NCI-H524 (cell line): ENCODE data around the gene PHAF1.

Experiments
- DNase-seq, 2 experiments: peaks; one replicate each; lab custom pipeline; 2025; lab: John Stamatoyannopoulos, UW

PHAF1 gene

DNA sequence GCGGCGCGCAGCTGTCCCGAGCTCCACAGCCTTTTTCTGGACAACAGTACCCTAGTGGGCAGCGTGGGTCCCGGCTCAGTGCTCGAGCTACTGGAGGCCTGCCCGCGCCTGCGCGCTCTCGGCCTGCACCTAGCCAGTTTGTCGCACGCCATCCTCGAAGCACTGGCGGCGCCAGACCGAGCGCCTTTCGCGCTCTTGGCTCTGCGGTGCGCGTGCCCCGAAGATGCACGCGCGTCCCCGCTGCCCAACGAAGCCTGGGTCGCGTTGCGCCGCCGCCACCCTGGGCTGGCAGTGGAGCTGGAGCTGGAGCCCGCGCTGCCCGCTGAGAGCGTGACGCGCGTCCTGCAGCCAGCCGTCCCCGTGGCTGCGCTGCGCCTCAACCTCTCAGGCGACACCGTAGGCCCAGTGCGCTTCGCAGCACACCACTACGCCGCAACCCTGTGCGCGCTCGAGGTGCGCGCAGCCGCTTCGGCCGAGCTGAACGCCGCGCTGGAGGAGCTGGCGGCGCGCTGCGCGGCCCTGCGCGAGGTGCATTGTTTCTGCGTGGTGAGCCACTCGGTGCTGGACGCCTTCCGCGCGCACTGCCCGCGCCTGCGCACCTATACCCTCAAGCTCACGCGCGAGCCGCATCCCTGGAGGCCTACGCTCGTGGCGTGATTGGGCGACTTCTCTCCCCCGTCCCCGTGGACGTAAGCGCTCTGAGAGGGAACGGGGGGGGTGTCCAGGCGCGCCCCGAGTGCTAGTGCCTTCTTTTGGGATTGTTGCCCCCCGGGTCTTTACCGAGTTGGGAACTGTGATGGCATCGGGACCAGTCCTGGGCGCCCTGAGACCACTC lies 53.6 kb downstream of the PHAF1 start:
- peak; percentile 91 to 95 for DNase-seq

DNA sequence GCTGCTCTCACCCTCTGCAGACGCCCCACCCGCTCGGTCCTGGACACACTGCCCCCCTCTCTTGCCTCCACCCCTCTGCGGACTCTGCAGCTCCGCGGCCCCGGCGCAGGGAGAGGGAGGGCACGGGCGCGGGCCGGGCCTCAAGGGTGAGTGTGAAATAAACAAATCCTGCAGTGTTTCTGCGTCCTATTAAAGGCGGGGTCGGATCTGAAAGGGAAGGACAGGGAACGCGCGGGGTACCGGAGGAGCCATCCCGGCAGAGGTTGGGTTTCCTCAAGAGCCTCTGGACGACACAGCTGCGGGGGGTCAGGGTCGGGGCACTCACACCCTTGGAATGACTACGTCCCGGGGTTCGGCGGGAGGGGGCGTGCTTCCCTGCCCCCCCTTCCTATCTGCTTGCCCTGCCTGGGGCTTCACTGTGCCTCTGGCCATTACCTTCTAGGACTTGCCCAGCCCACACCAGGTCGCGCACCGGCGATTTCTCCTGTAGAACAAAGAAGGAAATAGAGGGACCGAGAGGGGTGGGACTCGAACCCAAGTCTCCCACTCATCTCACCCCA lies 54.3 kb downstream of the PHAF1 start:
- peak in 1 of 2 experiments; percentile 73 for DNase-seq

- DNase-seq = no peak
Measured at GRCh38 chr16:67164599-67165061, 54.9 kb downstream of the PHAF1 start, which contains the start of gene HSF4. Gene HSF4 (plus strand): TSS chr16:67164745. CDS start chr16:67164812, 67 bp downstream.

DNA sequence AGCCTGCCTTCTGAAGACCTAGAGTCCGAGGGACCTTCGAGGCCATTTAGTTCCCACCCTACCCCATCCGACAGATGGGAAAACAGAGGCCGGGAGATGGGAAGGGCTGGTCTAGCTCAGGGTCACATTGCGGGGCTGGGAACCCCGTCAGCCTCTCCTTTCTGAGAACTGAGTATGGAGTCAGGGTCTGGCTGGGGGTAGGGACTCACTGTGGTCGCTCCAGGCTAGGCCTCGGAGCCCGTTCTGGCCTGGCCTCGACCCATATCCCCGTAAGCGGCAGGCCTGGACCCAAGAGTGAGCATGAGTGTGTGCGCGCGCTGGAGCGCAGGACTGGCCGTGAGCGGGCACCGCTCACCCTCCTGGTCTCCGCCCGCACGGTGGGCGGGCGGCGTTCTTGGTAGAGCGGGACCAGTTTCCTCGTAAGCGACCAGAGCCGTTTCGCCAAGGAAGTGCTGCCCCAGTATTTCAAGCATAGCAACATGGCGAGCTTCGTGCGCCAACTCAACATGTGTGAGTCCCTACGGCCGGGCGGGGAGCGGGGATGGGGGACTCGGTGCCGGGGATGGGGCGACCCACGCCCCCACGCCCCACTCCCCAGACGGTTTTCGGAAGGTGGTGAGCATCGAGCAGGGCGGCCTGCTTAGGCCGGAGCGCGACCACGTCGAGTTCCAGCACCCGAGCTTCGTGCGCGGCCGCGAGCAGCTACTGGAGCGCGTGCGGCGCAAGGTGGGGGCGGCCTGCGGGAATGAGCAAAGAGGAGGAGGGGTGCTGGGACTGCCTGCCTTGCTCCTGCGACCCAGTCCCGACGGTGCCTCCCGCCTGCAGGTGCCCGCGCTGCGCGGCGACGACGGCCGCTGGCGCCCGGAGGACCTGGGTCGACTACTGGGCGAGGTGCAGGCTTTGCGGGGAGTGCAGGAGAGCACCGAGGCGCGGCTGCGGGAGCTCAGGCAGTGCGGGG lies 55.7 kb downstream of the PHAF1 start:
- no peak for DNase-seq

DNA sequence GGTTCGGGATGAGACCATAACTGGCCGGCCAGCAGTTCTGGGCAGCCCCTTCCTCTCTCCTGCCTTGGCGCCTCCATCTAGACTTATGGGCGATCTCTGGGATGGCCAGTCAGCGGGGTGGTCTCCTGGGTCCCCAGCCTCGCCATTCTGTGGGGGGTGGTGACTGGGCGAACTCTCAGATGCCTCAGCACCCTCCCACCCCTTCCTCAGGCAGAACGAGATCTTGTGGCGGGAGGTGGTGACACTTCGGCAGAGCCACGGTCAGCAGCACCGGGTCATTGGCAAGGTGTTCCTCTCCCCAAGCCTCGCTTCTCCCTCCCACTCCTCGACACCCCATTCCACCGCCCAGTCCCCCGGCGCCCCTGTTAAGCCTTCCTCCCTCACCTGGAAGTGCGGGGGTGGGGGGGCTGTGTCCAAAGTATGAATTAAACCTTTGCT lies 56.4 kb downstream of the PHAF1 start:
- DNase-seq = no peak

- no peak for DNase-seq
Measured at GRCh38 chr16:67166598-67167168, 56.9 kb downstream of the PHAF1 start.

- DNase-seq = no peak
Measured at GRCh38 chr16:67167588-67167987, 57.8 kb downstream of the PHAF1 start.

- DNase-seq = no peak
Measured at GRCh38 chr16:67169011-67169451, 59.3 kb downstream of the PHAF1 start.

DNA sequence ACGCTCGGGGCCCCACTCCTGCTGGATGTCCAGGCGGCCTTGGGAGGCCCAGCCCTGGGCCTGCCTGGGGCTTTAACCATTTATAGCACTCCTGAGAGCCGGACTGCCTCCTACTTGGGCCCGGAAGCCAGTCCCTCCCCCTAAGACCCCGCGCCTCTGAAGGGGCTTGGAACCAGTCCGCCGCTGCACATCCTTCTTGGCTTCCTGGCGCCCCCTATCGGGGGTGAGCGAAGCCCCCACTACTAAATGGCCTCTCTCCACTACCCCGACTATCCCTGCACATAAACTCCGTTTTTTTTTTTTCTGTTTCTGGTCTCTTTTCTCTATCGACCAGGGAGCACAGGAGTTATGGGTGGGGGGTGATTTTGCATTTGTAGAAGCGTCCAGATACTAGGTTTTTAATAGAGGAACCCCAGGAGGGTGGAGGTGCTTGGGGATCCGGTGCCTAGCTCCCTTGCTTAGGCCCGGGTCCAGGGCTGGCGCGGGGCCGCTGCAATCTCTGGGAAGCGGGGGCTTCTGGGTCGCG lies 60.0 kb downstream of the PHAF1 start:
- peak; percentile 48 to 80 for DNase-seq

DNA sequence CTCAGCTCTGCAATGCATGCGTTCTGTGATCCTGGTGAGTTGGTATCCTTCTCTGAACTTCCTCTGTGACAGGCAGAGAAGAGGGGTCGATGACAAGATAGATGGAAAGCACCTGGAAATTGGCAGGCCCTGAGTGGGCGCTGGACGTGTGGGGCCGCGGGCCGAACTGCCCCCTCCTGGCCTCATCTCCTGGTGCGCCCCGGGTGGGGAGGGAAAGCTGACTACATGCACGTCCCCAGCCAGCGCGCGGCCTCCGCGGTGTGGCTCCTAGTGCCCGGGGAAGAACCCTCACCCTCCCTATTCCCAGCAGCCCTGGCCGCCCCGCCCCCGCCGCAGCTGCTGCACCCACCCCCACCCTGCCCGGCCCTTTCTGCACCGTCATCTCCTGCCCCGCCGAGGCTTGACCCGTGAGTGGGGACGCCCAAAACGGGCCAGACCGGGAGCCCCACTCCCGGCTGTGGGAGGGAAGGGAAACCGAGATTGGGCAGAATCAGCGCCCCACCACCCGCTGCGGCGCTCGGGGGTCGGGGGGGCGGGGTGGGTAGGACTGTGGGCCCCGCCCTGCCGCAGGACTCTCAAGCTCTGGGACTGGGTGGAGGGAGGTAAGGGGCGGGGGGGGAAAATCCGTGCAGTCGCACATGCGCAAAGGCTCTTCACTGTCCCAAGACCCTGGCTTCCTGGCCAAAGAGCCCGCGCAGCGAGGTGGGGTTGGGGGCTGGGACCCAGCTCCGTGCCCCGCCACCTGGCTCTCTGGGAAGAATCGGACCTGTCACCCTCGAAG lies 60.6 kb downstream of the PHAF1 start, which contains the start of gene NOL3:
Gene NOL3 (plus strand): TSS at position 371 of the 781 bp plus-strand sequence.
- peak; percentile 84 to 91 for DNase-seq

- no peak for DNase-seq
Measured at GRCh38 chr16:67170949-67171649, 61.4 kb downstream of the PHAF1 start.

DNA sequence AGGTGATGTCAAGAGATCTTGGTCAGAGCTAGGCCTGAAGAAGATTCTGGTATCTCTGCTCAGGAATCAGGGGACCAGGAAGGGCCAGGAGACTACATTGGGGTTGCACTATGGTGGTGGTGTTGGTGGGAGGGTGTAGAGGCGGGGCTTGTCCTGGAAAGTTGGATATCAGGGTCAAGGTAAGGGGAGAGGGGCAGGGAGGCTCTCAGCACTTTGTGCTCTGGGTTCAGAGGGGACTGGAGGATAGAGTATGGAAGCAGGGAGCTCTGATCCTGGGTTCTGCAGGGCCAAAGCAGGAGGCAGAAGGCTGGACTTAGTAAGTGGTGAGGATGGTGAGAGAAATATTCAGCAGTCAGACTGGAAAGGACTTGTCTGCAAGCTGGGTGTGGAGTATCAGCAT lies 63.6 kb downstream of the PHAF1 start:
- no peak for DNase-seq

- peak; percentile 66 to 84 for DNase-seq
Measured at GRCh38 chr16:67173808-67174705, 64.3 kb downstream of the PHAF1 start.

DNA sequence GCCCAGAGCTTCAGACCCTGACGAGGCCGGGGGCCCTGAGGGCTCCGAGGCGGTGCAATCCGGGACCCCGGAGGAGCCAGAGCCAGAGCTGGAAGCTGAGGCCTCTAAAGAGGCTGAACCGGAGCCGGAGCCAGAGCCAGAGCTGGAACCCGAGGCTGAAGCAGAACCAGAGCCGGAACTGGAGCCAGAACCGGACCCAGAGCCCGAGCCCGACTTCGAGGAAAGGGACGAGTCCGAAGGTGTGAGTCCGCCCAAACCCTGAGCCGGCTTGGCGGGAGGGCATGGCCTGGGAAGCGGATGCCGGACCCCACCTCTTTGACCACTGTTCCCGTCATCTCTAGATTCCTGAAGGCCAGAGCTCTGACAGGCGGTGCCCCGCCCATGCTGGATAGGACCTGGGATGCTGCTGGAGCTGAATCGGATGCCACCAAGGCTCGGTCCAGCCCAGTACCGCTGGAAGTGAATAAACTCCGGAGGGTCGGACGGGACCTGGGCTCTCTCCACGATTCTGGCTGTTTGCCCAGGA lies 65.0 kb downstream of the PHAF1 start:
- no peak for DNase-seq

GRCh38 chr16:67176662-67177061 lies 66.9 kb downstream of the PHAF1 start:
- DNase-seq = no peak

GRCh38 chr16:67177743-67178699 lies 68.3 kb downstream of the PHAF1 start:
- DNase-seq = no peak

DNA sequence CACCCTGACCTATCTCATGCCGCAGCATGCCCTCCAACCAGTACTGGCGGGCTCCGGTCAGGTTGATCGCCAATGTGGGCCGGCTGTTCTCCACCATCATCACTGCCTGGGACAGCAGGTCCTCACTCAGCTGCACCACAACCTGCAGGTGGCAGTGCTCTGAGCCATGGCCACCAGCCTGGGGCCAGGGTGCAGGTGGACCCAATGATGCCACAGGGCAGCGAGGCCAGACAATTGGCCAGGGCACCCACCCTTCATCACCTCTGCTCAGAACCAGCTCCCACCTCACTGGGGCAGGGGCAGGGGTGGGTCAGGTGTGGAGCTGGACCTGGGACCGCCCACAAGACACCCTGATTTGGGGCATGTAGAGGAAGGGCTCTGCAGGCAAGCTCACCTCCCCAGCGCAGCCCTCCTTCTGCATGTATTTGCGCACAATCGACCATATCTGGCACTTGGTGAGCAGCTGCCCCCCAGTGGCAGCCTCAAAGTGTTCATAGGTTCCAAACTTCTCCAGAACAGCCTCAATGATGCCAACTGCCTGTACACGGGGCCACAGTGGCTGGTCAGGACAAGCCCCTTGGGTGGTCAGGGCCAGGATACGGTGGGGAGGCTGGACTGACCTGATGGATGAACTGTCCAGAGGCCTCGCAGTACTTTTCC lies 69.8 kb downstream of the PHAF1 start:
- peak; percentile 16 to 32 for DNase-seq
